ENCODE results near the gene SEC23B.

DNA sequence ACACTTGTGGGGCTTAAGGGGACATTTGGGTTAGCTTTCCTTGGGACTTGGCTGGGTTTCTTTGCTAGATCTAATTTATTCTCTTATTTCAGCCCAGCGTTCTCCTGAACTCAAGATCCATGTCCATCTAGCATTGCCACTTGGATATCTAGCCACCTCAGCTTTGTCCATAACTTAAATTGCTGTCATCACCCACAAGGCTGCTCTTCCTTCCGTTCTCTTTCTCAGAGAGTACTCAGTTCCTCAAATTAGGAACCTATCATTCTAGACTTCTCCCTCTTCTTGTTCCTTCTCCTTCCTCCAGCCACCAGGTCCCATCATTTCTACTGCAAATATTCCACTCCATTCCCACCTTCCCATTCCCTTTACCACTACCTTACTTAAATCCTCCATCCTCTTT, 63.8 kb downstream of the SEC23B start:
- TF ChIP-seq, protein P1, sequence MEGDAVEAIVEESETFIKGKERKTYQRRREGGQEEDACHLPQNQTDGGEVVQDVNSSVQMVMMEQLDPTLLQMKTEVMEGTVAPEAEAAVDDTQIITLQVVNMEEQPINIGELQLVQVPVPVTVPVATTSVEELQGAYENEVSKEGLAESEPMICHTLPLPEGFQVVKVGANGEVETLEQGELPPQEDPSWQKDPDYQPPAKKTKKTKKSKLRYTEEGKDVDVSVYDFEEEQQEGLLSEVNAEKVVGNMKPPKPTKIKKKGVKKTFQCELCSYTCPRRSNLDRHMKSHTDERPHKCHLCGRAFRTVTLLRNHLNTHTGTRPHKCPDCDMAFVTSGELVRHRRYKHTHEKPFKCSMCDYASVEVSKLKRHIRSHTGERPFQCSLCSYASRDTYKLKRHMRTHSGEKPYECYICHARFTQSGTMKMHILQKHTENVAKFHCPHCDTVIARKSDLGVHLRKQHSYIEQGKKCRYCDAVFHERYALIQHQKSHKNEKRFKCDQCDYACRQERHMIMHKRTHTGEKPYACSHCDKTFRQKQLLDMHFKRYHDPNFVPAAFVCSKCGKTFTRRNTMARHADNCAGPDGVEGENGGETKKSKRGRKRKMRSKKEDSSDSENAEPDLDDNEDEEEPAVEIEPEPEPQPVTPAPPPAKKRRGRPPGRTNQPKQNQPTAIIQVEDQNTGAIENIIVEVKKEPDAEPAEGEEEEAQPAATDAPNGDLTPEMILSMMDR (IDR thresholded peaks at IDR 0.05; ENCODE audit: poor library complexity, severe bottlenecking), result no peak
- TF ChIP-seq EZH2 (IDR thresholded peaks at IDR 0.05; ENCODE audit: borderline replicate concordance, insufficient read depth, low read length, poor library complexity, severe bottlenecking), result no peak

Measured in neural cell (in vitro differentiated cells).